CD1c-positive myeloid dendritic cell (primary cell): ENCODE data around the gene ROPN1B.

Source experiments
- DNase-seq: peaks from one replicate; pipeline ENCODE4 v3.0.0-alpha.2; 2016; ENCODE audit errors: extremely low spot score

ROPN1B gene

GRCh38 chr3:126004692-126005091, 35.7 kb downstream of the ROPN1B start:
- DNase-seq, result no peak

GRCh38 chr3:126005951-126006350, 37.0 kb downstream of the ROPN1B start:
- DNase-seq, result no peak

- DNase-seq, result no peak
Measured at GRCh38 chr3:126008219-126008618, 39.2 kb downstream of the ROPN1B start.

GRCh38 chr3:126009181-126009580, 40.2 kb downstream of the ROPN1B start:
- no peak for DNase-seq

- no peak for DNase-seq
Measured at GRCh38 chr3:126013751-126014156, 44.8 kb downstream of the ROPN1B start.

GRCh38 chr3:126014252-126014651, 45.3 kb downstream of the ROPN1B start:
- DNase-seq, result no peak

- no peak for DNase-seq
Measured at GRCh38 chr3:126015075-126015474, 46.1 kb downstream of the ROPN1B start.

GRCh38 chr3:126016616-126017015, 47.6 kb downstream of the ROPN1B start:
- DNase-seq, result no peak

- DNase-seq, result no peak
Measured at GRCh38 chr3:126017362-126017761, 48.4 kb downstream of the ROPN1B start.

GRCh38 chr3:126018545-126018944, 49.6 kb downstream of the ROPN1B start:
- no peak for DNase-seq

GRCh38 chr3:126018995-126019394, 50.0 kb downstream of the ROPN1B start:
- no peak for DNase-seq

GRCh38 chr3:126019683-126020082, 50.7 kb downstream of the ROPN1B start:
- DNase-seq, result no peak

GRCh38 chr3:126021224-126021623, 52.2 kb downstream of the ROPN1B start:
- DNase-seq, result no peak

GRCh38 chr3:126021702-126022101, 52.7 kb downstream of the ROPN1B start:
- DNase-seq, result no peak

- DNase-seq, result no peak
Measured at GRCh38 chr3:126022741-126023359, 53.9 kb downstream of the ROPN1B start.

- no peak for DNase-seq
Measured at GRCh38 chr3:126023390-126023789, 54.4 kb downstream of the ROPN1B start.

- DNase-seq, result no peak
Measured at GRCh38 chr3:126024049-126024854, 55.3 kb downstream of the ROPN1B start.

- no peak for DNase-seq
Measured at GRCh38 chr3:126025116-126025729, 56.2 kb downstream of the ROPN1B start.

- DNase-seq, result no peak
Measured at GRCh38 chr3:126025862-126026261, 56.9 kb downstream of the ROPN1B start.

- no peak for DNase-seq
Measured at GRCh38 chr3:126026277-126026751, 57.3 kb downstream of the ROPN1B start.

GRCh38 chr3:126026761-126027160, 57.8 kb downstream of the ROPN1B start:
- no peak for DNase-seq

- DNase-seq, result no peak
Measured at GRCh38 chr3:126028096-126028495, 59.1 kb downstream of the ROPN1B start.

GRCh38 chr3:126029241-126029640, 60.3 kb downstream of the ROPN1B start:
- no peak for DNase-seq
